ENCODE measurements around the gene YBX3. TPM values are rescaled to one million over a fixed set of nuclear protein-coding genes. Genes with fewer than 3 reads are reported as not detected.
A peak's percentile ranks its signal among the peaks of the same experiment; 100 is the strongest.
"Not testable (repeated sequence)": the region's sequence is repeated elsewhere in the genome, so short reads cannot be mapped to it uniquely, and the experiment has no call there.

YBX3 gene
- total RNA-seq = 141 TPM

DNA sequence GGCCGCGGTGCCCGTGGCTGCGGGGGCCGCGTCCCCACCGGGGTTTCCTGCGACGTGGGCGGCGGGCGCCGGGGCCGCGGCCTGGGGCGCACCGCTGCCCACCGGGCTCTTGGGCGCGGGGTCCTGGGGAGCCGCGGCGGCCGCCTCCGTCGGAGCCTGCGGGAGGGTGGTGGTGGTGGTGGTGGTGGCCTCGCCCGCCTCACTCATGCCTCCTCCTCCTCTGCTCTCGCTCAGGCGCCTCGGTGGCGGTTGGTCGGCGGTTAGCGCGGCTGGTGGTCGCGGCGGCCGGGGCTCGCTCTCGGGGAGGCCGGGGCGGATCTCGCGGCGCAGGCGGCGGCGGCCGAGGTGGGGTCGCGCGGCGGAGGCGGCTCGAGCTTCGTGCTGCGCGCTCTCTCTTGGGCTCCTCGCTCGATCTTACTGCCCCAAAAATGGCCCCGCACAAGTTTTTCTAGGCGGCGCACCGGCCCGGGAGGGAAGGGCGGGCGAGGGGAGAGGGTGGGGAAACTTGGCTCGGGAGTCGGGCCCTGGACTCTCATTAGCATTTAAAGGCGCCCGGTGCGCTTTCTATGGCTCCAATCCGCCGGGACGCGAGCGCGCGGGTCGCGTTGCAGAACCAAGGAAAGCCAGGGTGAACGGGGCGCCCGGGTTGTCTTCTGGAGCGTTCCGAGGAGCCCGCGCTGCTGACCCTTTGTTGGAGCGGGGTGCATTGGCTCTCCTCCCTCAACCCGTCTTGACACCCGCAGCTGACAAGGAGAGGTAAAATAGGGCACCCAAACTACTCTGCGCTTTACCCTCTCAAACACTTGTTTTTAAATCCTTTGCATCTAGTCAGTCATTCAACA, at the start of gene YBX3:
TSS of gene YBX3 (minus strand) at position 419 of the 842 bp plus-strand sequence. CDS start at position 207, 212 bp downstream.
- peaks cover 27% of the 10 kb centered on the region for H3K4me1 ChIP-seq (ENCODE audit: insufficient read depth, low read length)
- peaks cover 25% of the 10 kb centered on the region for H3K27me3 ChIP-seq (ENCODE audit: insufficient read depth, low read length)
- H3K4me3 ChIP-seq (ENCODE audit: low read length) = peak within 1 kb of the TSS; percentile 64
- H3K9me3 ChIP-seq (ENCODE audit: low read depth, low read length) = no peaks in the 10 kb centered on the region

DNA sequence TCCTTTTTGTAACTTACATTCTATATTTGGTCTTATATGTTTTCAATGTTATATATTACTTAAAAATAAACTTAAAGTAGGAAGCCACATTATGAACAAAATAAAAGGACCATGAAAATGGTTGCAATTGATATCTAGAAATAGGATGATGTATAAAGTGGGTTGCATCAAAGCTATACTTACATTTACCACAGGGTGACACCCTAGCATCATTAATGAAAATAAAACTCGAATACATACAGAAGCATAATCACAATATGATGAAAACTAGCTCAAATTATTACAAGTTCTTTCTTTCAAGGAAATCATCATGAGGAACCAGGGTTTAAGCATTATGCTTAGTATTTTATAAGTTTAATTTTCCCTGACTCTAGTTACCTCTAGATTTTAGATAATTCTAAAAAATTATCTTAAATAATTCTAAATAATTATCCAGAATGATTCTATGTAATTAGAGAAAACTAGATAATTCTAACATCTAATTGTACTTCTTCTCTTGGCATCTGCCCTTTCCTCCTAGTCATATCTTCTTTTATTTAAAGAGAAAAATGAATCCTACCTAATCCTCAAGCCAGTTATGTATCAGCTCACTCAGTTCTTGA, 48.1 kb upstream of the YBX3 start:
- H3K27me3 ChIP-seq (ENCODE audit: insufficient read depth, low read length) = peaks cover 36% of the 10 kb centered on the region
- no peak overlapping the region for H3K4me3 ChIP-seq (ENCODE audit: low read length)
- no peaks in the 10 kb centered on the region for H3K4me1 ChIP-seq (ENCODE audit: insufficient read depth, low read length)
- no peaks in the 10 kb centered on the region for H3K9me3 ChIP-seq (ENCODE audit: low read depth, low read length)

DNA sequence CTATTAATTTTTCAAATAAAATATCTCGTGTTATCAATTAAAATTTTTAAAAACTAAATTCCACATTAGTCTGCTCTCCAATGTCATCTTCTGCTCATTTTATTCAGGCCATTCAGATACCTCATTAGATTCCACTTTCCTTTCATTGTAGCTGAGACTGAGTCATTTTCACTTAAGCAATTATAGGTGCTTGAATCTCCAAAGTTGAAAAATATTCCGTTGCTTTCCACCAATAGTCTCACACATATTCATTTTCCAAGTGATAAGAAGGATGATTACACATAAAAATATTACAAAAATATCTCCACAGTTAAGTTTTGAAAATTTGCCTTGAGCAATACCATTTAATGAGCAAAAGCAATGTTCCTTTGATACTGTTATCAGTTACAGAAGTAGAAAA, 36.5 kb upstream of the YBX3 start:
- H3K4me1 ChIP-seq (ENCODE audit: insufficient read depth, low read length) = no peaks in the 10 kb centered on the region
- H3K4me3 ChIP-seq (ENCODE audit: low read length) = no peak overlapping the region
- H3K9me3 ChIP-seq (ENCODE audit: low read depth, low read length) = peaks cover 11% of the 10 kb centered on the region
- H3K27me3 ChIP-seq (ENCODE audit: insufficient read depth, low read length) = peaks cover 30% of the 10 kb centered on the region

DNA sequence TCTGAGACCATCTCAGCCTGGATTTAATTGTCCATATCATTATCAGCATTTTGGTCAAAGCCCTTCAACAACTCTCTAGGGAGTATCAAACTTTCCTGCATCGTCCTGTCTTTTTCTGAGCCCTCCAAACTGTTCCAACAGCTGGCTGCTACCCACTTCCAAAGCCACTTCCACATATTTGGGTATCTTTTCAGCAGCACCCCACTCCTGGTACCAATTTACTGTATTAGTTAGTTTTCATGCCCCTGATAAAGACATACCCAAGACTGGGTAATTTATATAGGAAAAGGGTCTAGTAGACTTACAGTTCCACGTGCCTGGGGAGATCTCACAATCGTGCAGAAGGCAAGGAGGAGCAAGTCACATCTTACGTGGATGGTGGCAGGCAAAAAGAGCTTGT, 33.1 kb upstream of the YBX3 start:
- Histone ChIP-seq H3K9me3 (ENCODE audit: low read depth, low read length) (peaks cover 11% of the 10 kb centered on the region), H3K4me1 (ENCODE audit: insufficient read depth, low read length) (no peaks in the 10 kb centered on the region), H3K27me3 (ENCODE audit: insufficient read depth, low read length) (peaks cover 19% of the 10 kb centered on the region), H3K4me3 (ENCODE audit: low read length) (no peak overlapping the region)

DNA sequence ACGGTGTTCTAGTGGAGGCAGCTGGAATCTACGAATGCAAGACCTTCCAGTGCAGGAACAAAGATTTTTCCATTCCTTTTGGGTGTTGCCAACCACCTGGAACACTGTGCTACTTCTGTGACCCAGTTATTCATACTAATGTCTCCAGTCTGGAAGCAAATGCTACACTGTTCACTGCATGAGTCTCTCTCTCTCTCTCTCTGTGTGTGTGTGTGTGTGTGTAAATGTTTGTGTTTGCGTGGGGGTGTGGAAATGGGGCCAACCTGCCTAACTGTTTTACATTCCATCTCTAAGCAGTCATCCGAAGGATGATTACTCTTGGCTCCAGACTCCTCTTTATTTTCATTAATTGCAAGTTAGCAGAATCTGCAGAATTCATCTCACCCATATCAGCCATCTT, 29.9 kb upstream of the YBX3 start:
- peaks cover 9% of the 10 kb centered on the region for H3K4me1 ChIP-seq (ENCODE audit: insufficient read depth, low read length)
- H3K9me3 ChIP-seq (ENCODE audit: low read depth, low read length) = peaks cover 11% of the 10 kb centered on the region

DNA sequence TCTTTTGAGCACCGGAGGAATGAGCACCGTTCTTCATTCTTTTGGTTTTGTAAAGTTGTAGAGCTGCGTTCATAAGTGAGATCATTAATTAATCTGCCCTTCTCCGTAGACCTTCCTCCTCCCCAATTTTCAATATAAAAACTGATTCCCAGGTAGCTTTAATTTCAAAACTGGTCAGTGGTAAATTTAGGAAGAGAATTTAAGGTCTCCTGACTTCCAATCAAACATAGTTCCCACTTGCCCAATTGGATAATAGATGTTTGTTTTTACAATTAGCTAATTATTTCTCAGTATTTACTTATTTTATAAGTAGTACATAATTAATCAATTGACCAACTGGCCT, 27.2 kb upstream of the YBX3 start:
- no peaks in the 10 kb centered on the region for H3K9me3 ChIP-seq (ENCODE audit: low read depth, low read length)
- H3K4me3 ChIP-seq (ENCODE audit: low read length) = no peak overlapping the region
- peaks cover 9% of the 10 kb centered on the region for H3K4me1 ChIP-seq (ENCODE audit: insufficient read depth, low read length)
- no peaks in the 10 kb centered on the region for H3K27me3 ChIP-seq (ENCODE audit: insufficient read depth, low read length)

More for the DNA sequence above, 29.9 kb upstream of the YBX3 start:
- Histone ChIP-seq H3K27me3 (ENCODE audit: insufficient read depth, low read length) (peaks cover 7% of the 10 kb centered on the region), H3K4me3 (ENCODE audit: low read length) (no peak overlapping the region)

DNA sequence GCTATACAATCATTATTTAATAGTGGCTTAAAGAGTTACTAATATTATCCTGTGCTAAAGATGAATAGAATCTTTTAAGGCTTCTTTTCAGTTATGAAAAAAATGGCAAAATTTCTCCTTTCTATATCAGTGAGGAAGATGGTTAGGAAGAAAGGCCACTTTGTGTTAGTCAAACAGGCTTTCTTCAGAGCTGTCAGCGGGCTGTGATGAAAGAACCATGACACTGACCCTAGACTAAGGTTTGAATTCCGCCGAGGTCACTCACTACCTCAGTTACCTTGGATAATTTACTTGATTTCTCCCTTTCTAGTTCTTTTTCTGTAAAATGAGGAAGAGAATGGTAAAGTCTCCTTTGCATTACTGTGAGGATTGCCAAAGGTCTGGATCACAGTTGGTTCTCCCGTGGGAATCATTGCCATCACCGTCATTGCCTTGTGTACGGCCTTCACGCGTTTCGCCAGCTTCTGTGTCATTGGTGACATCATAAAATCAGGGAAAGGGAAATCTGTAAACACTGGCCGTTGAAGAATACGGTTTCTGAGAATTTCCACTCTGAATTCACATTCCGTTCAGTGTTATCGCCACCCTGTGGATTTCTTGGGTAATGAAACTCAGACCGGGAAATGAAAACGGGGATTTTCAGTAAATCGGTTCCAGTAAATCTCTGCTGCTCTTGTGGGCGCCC, 26.7 kb upstream of the YBX3 start:
- Histone ChIP-seq H3K4me1 (ENCODE audit: insufficient read depth, low read length) (peaks cover 9% of the 10 kb centered on the region), H3K27me3 (ENCODE audit: insufficient read depth, low read length) (no peaks in the 10 kb centered on the region), H3K4me3 (ENCODE audit: low read length) (no peak overlapping the region), H3K9me3 (ENCODE audit: low read depth, low read length) (no peaks in the 10 kb centered on the region)

DNA sequence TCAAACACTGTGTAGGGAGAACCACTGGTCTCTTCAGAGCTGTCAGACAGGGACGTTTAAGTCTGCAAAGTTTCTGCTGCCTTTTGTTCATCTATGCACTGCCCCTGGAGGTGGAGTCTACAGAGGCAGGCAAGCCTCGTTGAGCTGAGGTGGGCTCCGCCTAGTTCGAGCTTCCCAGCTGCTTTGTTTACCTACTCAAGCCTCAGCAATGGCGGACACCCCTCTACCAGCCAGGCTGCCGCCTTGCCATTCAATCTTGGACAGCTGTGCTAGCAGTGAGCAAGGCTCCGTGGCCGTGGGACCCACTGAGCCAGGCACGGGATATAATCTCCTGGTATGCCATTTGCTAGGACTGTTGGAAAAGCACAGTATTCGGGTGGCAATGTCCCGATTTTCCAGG, 24.6 kb upstream of the YBX3 start:
- H3K4me3 ChIP-seq (ENCODE audit: low read length) = no peak overlapping the region
- H3K27me3 ChIP-seq (ENCODE audit: insufficient read depth, low read length) = no peaks in the 10 kb centered on the region
- H3K9me3 ChIP-seq (ENCODE audit: low read depth, low read length) = no peaks in the 10 kb centered on the region
- H3K4me1 ChIP-seq (ENCODE audit: insufficient read depth, low read length) = peaks cover 10% of the 10 kb centered on the region

DNA sequence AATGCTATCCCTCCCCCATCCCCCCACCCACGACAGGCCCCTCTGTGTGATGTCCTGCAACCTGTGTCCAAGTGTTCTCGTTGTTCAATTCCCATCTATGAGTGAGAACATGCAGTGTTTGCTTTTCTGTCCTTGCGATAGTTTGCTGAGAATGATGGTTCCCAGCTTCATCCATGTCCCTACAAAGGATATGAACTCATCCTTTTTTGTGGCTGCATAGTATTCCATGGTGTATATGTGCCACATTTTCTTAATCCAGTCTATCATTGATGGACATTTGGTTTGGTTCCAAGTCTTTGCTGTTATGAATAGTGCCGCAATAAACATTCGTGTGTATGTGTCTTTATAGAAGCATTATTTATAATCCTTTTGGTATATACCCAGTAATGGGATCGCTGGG, 20.3 kb upstream of the YBX3 start:
- peaks cover 14% of the 10 kb centered on the region for H3K4me1 ChIP-seq (ENCODE audit: insufficient read depth, low read length)
- H3K4me3 ChIP-seq (ENCODE audit: low read length); H3K9me3 ChIP-seq (ENCODE audit: low read depth, low read length); H3K27me3 ChIP-seq (ENCODE audit: insufficient read depth, low read length): not testable (repeated sequence)

DNA sequence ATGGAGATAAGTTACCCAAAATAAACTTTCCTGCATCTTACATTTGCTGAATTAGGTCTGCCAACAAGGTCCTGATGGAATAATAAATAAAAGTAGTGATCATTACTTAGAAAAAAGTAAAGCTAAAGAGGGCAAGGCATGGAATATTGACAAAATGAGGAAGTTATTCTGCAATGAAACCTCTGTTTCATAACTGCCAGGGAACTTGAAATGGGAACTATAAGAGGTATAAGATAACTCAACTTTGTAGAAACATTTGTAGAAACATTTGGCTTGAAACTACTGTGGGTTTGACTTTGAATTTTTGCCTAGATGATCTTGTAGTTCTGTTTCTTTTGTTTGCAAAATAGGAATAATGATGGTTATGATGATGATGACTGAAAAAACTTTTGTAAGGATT, 18.7 kb upstream of the YBX3 start:
- Histone ChIP-seq H3K4me1 (ENCODE audit: insufficient read depth, low read length) (peaks cover 14% of the 10 kb centered on the region), H3K4me3 (ENCODE audit: low read length) (no peak overlapping the region), H3K9me3 (ENCODE audit: low read depth, low read length) (no peaks in the 10 kb centered on the region), H3K27me3 (ENCODE audit: insufficient read depth, low read length) (no peaks in the 10 kb centered on the region)

DNA sequence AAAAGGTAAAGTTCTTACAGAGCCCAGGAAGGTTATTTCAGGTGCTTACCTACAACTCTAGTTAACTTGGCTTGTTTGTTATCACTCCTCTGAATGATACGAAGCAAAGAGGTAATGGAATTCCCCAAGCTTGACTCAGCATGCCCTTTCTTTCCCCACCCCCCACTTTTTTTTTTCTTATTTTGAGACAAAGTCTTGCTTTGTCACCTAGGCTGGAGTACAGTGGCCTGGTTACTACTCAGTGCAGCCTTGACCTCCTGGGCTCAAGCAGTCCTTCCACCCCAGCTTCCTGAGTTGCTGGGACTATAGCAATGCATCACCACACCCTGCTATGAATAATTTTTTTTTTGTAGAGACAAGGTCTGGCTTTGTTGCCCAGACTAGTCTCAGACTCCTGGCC, 17.1 kb upstream of the YBX3 start:
- no peaks in the 10 kb centered on the region for H3K9me3 ChIP-seq (ENCODE audit: low read depth, low read length)
- H3K27me3 ChIP-seq (ENCODE audit: insufficient read depth, low read length) = no peaks in the 10 kb centered on the region
- peaks cover 14% of the 10 kb centered on the region for H3K4me1 ChIP-seq (ENCODE audit: insufficient read depth, low read length)
- no peak overlapping the region for H3K4me3 ChIP-seq (ENCODE audit: low read length)

DNA sequence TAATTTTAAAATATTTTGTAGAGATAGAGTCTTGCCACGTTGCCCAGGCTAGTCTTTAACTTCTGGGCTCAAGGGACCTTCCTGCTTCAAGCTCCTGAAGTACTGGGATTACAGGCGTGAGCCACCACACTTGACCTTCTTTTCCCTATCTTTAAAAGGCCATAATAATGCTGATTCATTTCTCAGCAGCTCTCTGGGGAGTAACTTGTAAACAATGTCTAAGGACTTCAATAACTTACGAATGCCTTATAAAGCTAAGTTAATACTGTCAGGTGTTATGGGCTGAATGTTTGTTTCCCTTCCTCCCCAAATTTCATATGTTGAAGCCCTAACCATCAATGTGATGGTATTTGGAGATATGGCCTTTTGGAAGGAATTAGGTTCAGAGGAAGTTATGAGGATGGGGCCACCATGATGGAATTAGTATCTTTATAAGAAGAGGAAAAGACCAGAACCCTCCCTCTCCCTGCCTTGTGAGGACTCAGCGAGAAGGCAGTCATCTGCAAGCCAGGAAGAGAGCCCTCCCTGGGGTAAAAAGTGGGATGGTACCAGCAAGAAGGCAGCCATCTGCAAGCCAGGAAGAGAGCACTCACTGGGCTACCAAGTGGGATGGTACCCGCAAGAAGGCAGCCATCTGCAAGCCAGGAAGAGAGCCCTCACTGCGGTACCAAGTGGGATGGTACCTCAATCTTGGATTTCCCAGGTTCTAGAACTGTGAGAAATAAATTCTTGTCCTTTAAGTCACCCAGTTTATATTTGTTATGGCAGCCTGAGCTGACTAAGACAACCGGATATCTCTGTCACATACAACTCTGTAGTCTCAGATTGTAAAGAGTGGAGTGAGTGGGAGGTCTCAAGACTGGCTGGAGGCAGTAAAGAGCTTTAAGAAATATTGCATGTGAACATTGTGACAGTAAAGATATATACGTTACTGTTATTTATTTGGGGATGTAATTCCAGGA, 16.3 kb upstream of the YBX3 start:
- H3K27me3 ChIP-seq (ENCODE audit: insufficient read depth, low read length) = no peaks in the 10 kb centered on the region
- no peaks in the 10 kb centered on the region for H3K9me3 ChIP-seq (ENCODE audit: low read depth, low read length)
- peaks cover 14% of the 10 kb centered on the region for H3K4me1 ChIP-seq (ENCODE audit: insufficient read depth, low read length)
- no peak overlapping the region for H3K4me3 ChIP-seq (ENCODE audit: low read length)

DNA sequence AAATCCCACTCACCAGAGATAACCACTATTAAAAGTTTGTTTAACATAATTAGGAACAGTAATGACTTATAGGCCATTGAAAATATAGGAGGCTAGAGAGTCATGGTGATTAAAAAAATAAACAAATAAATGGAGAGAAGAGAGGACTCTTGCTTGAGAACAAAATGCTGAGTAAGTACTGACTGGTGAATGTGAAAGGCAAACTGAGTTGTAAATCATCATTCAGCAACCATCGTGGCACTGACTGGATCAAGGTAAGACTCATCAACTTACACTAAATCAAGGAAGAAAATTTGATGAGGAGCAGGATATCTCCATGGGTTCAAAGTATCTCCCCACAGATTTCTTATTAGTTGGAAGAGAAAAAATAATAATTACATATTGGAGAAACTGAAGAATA, 14.1 kb upstream of the YBX3 start:
- no peaks in the 10 kb centered on the region for H3K9me3 ChIP-seq (ENCODE audit: low read depth, low read length)

DNA sequence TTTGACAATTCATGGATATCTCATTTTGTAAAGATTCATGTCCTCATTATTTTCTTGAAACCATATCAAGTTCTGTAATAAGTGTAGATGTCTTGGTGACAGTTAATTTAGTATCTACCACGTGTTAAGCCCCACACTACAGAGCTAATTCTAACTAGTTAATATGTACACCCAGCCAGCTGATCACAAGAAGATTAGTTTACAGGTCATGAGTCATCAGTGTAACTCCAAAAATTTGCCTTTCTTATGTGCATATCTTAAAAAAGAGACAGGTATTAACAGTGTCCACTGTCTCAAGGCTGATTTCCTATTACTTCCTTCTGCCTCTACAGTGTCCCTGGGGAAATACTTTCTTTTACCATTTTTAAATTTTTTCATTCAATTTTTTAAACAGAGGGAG, 13.3 kb upstream of the YBX3 start:
- Histone ChIP-seq H3K27me3 (ENCODE audit: insufficient read depth, low read length) (no peaks in the 10 kb centered on the region), H3K9me3 (ENCODE audit: low read depth, low read length) (no peaks in the 10 kb centered on the region), H3K4me1 (ENCODE audit: insufficient read depth, low read length) (peaks cover 4% of the 10 kb centered on the region), H3K4me3 (ENCODE audit: low read length) (no peak overlapping the region)

More for the DNA sequence above, 14.1 kb upstream of the YBX3 start:
- no peaks in the 10 kb centered on the region for H3K27me3 ChIP-seq (ENCODE audit: insufficient read depth, low read length)
- H3K4me1 ChIP-seq (ENCODE audit: insufficient read depth, low read length) = peaks cover 8% of the 10 kb centered on the region
- no peak overlapping the region for H3K4me3 ChIP-seq (ENCODE audit: low read length)
